Measurements from ENCODE around the gene TP63. TPM values are rescaled to one million over a fixed set of nuclear protein-coding genes. Genes with fewer than 3 reads are reported as not detected.

The TP63 gene
- total and polyA plus RNA-seq, 3 donors from 2014 or later: 5.2 to 10.5 (median 6.0) TPM

DNA sequence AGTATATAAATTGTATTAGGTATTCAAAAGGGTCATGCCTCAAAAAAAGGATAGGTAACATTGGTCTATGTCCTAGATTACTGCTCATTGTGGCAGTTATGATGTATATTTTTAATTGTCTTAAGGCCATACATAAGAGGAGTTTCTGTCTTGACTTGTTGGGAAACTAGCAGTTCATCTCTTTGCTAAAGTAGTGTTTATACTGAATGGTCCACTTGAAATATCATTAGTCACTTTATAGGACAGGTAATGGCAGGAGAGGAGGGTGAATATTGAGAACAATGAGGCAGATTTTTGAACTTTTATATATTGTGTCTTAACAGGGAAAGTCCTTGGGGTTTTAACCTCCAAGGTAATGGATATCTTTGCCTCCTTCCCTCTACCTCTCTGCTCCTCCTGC is 58.4 kb downstream of the TP63 start:
- intact Hi-C loops (cut with DNase I; ENCODE audit: low total_unique reads): no loop called here
- Histone ChIP-seq H3K27ac (no peak overlapping the region), H3K36me3 (ENCODE audit: low read depth, missing control alignments) (no peaks in the 10 kb centered on the region), H3K9me3 (no peaks in the 10 kb centered on the region), H3K27me3 (no peaks in the 10 kb centered on the region), H3K4me1 (no peaks in the 10 kb centered on the region), H3K4me3 (no peak overlapping the region)
- no peak for TF ChIP-seq POLR2A (IDR thresholded peaks at IDR 0.05)
- TF ChIP-seq CTCF (IDR thresholded peaks at IDR 0.05): no peak
- DNase-seq: no peak

- intact Hi-C loops (cut with DNase I; ENCODE audit: low total_unique reads): no loop called here
- WGBS, 2 donors: 6 to 32% methylated on average over 1 of the region's 1 CpG
- H3K4me1 ChIP-seq: no peaks in the 10 kb centered on the region
- DNase-seq: no peak
- no peak overlapping the region for H3K27ac ChIP-seq
- H3K27me3 ChIP-seq: no peaks in the 10 kb centered on the region
- no peak overlapping the region for H3K4me3 ChIP-seq
- H3K9me3 ChIP-seq: no peaks in the 10 kb centered on the region
- TF ChIP-seq CTCF (IDR thresholded peaks at IDR 0.05) (no peak), POLR2A (IDR thresholded peaks at IDR 0.05) (no peak)
- H3K36me3 ChIP-seq (ENCODE audit: low read depth, missing control alignments): no peaks in the 10 kb centered on the region
These were observed 59.0 kb downstream of the TP63 start for GRCh38 chr3:189690237-189690636.

DNA sequence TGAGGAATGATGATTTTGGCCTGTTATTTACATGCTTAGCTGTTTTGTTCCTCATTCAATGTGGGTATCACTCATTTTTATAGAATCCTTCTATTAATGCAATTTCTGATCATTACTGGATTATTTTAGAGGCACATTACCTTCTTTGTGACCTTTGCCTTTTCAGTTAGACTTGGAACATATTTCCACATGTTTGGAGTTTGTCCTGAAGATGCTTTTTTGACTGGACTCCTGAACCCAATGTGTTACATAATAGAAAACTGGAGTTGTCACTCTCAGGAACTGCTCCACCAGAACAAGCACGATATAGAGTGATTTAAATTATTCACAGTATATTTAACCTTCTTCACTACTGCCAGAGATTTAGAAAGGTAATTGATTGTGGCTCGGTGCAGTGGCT is 59.5 kb downstream of the TP63 start:
- H3K27me3 ChIP-seq: no peaks in the 10 kb centered on the region
- WGBS, 2 donors: 88 to 95% methylated on average over 2 of the region's 2 CpGs
- no peak for TF ChIP-seq POLR2A (IDR thresholded peaks at IDR 0.05)
- H3K27ac ChIP-seq: no peak overlapping the region
- no peaks in the 10 kb centered on the region for H3K4me1 ChIP-seq
- H3K9me3 ChIP-seq: no peaks in the 10 kb centered on the region
- intact Hi-C loops (cut with DNase I; ENCODE audit: low total_unique reads): no loop called here
- H3K4me3 ChIP-seq: no peak overlapping the region
- no peak for DNase-seq
- H3K36me3 ChIP-seq (ENCODE audit: low read depth, missing control alignments): no peaks in the 10 kb centered on the region

DNA sequence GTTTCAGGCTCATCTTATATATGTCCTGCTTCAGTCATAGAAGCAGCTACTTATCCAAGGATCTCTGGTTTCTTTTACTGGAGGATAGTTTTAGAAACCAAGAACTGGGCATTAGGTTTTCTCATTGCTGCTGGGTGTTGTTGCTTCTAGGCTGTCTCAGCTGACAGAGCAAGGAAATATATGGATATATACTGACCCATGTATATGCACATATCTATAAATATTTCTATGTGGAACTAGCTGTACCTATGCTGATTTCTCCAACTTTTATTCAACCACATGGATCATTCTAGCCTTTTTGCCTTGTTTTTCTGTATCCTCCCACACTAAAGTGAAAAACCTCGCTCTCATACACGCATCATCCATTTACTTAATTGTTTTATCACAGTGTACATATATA is 64.2 kb downstream of the TP63 start:
- Histone ChIP-seq H3K36me3 (ENCODE audit: low read depth, missing control alignments) (no peaks in the 10 kb centered on the region), H3K27ac (no peak overlapping the region), H3K4me1 (no peaks in the 10 kb centered on the region), H3K4me3 (no peak overlapping the region), H3K9me3 (no peaks in the 10 kb centered on the region), H3K27me3 (no peaks in the 10 kb centered on the region)
- 90 to 100% methylated on average over 2 of the region's 2 CpGs for WGBS, 2 donors
- TF ChIP-seq POLR2A (IDR thresholded peaks at IDR 0.05): no peak
- TF ChIP-seq CTCF (IDR thresholded peaks at IDR 0.05): no peak
- no peak for DNase-seq
- intact Hi-C loops (cut with DNase I; ENCODE audit: low total_unique reads): no loop called here

GRCh38 chr3:189698811-189699210 is 67.6 kb downstream of the TP63 start:
- DNase-seq: no peak
- intact Hi-C loops (cut with DNase I; ENCODE audit: low total_unique reads): no loop called here
- TF ChIP-seq CTCF (IDR thresholded peaks at IDR 0.05): no peak
- TF ChIP-seq POLR2A (IDR thresholded peaks at IDR 0.05): no peak
- Histone ChIP-seq H3K27me3 (no peaks in the 10 kb centered on the region), H3K4me3 (no peak overlapping the region), H3K9me3 (no peaks in the 10 kb centered on the region), H3K4me1 (no peaks in the 10 kb centered on the region), H3K36me3 (ENCODE audit: low read depth, missing control alignments) (no peaks in the 10 kb centered on the region), H3K27ac (no peak overlapping the region)
- 70 to 85% methylated on average over 2 of the region's 2 CpGs for WGBS, 2 donors
